ENCODE results near the gene LILRA5. TPM values are rescaled to one million over a fixed set of nuclear protein-coding genes. Genes with fewer than 3 reads are reported as not detected.
"Not testable (repeated sequence)": the region's sequence is repeated elsewhere in the genome, so short reads cannot be mapped to it uniquely, and the experiment has no call there.

Gene LILRA5
- total RNA-seq, 3 donors from 2014 or later (not counting 1 experiment from before 2014, with no cell fraction given), result 3.4 to 22.3 (median 11.1) TPM

- ATAC-seq (no peak), DNase-seq (no peak)
- Histone ChIP-seq H3K9me3 (ENCODE audit: control insufficient read depth, insufficient read depth, low read length) (no peaks in the 10 kb centered on the region), H3K27me3 (ENCODE audit: control insufficient read depth, insufficient read depth, low read length) (no peaks in the 10 kb centered on the region), H3K27ac (ENCODE audit: low read length) (no peak overlapping the region), H3K36me3 (ENCODE audit: control insufficient read depth, insufficient read depth, low read length) (no peaks in the 10 kb centered on the region), H3K4me1 (ENCODE audit: control insufficient read depth, insufficient read depth, low read length) (peaks cover 29% of the 10 kb centered on the region), H3K4me3 (ENCODE audit: low read length) (no peak overlapping the region)
- no peaks in the 10 kb centered on the region for H3K36me3 Mint-ChIP-seq
- H3K27me3 Mint-ChIP-seq (ENCODE audit: low read depth in 2 of 2), result peaks cover 7 to 18% of the 10 kb centered on the region in 2 donors
- 93% methylated on average over 16 of the region's 18 CpGs for WGBS (ENCODE audit: insufficient coverage)
- peaks cover 0 to 11% of the 10 kb centered on the region in 2 donors for H3K4me1 Mint-ChIP-seq
- intact Hi-C loops (cut with micrococcal nuclease), result no loop called here
- no peaks in the 10 kb centered on the region for H3K9me3 Mint-ChIP-seq
- TF ChIP-seq, protein P1, sequence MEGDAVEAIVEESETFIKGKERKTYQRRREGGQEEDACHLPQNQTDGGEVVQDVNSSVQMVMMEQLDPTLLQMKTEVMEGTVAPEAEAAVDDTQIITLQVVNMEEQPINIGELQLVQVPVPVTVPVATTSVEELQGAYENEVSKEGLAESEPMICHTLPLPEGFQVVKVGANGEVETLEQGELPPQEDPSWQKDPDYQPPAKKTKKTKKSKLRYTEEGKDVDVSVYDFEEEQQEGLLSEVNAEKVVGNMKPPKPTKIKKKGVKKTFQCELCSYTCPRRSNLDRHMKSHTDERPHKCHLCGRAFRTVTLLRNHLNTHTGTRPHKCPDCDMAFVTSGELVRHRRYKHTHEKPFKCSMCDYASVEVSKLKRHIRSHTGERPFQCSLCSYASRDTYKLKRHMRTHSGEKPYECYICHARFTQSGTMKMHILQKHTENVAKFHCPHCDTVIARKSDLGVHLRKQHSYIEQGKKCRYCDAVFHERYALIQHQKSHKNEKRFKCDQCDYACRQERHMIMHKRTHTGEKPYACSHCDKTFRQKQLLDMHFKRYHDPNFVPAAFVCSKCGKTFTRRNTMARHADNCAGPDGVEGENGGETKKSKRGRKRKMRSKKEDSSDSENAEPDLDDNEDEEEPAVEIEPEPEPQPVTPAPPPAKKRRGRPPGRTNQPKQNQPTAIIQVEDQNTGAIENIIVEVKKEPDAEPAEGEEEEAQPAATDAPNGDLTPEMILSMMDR (IDR thresholded peaks at IDR 0.05), result no peak
- no peak overlapping the region for H3K4me3 Mint-ChIP-seq
- no peak overlapping the region for H3K27ac Mint-ChIP-seq
Observed at GRCh38 chr19:54279406-54279962, 33.5 kb downstream of the LILRA5 start.

GRCh38 chr19:54278571-54279195 is 34.3 kb downstream of the LILRA5 start:
- H3K9me3 Mint-ChIP-seq; H3K36me3 ChIP-seq (ENCODE audit: control insufficient read depth, insufficient read depth, low read length); H3K36me3 Mint-ChIP-seq; intact Hi-C loops (cut with micrococcal nuclease); H3K4me3 ChIP-seq (ENCODE audit: low read length); H3K9me3 ChIP-seq (ENCODE audit: control insufficient read depth, insufficient read depth, low read length); DNase-seq; H3K27ac Mint-ChIP-seq; H3K27ac ChIP-seq (ENCODE audit: low read length); ATAC-seq; H3K27me3 ChIP-seq (ENCODE audit: control insufficient read depth, insufficient read depth, low read length); H3K4me3 Mint-ChIP-seq: not testable (repeated sequence)
- H3K4me1 ChIP-seq (ENCODE audit: control insufficient read depth, insufficient read depth, low read length), result peaks cover 25% of the 10 kb centered on the region
- H3K4me1 Mint-ChIP-seq, result peaks cover 0 to 15% of the 10 kb centered on the region in 2 donors
- 88% methylated on average over 15 of the region's 15 CpGs for WGBS (ENCODE audit: insufficient coverage)
- peaks cover 7 to 22% of the 10 kb centered on the region in 2 donors for H3K27me3 Mint-ChIP-seq (ENCODE audit: low read depth in 2 of 2)

GRCh38 chr19:54278056-54278455 is 34.9 kb downstream of the LILRA5 start:
- DNase-seq; H3K36me3 ChIP-seq (ENCODE audit: control insufficient read depth, insufficient read depth, low read length); H3K9me3 ChIP-seq (ENCODE audit: control insufficient read depth, insufficient read depth, low read length); H3K4me3 ChIP-seq (ENCODE audit: low read length); H3K27me3 ChIP-seq (ENCODE audit: control insufficient read depth, insufficient read depth, low read length); ATAC-seq; intact Hi-C loops (cut with micrococcal nuclease); H3K36me3 Mint-ChIP-seq; H3K4me3 Mint-ChIP-seq; H3K9me3 Mint-ChIP-seq; H3K27ac Mint-ChIP-seq; H3K27ac ChIP-seq (ENCODE audit: low read length): not testable (repeated sequence)
- peaks cover 0 to 12% of the 10 kb centered on the region in 2 donors for H3K4me1 Mint-ChIP-seq
- H3K4me1 ChIP-seq (ENCODE audit: control insufficient read depth, insufficient read depth, low read length), result peaks cover 23% of the 10 kb centered on the region
- H3K27me3 Mint-ChIP-seq (ENCODE audit: low read depth in 2 of 2), result peaks cover 7 to 22% of the 10 kb centered on the region in 2 donors
- 89% methylated on average over 13 of the region's 13 CpGs for WGBS (ENCODE audit: insufficient coverage)

DNA sequence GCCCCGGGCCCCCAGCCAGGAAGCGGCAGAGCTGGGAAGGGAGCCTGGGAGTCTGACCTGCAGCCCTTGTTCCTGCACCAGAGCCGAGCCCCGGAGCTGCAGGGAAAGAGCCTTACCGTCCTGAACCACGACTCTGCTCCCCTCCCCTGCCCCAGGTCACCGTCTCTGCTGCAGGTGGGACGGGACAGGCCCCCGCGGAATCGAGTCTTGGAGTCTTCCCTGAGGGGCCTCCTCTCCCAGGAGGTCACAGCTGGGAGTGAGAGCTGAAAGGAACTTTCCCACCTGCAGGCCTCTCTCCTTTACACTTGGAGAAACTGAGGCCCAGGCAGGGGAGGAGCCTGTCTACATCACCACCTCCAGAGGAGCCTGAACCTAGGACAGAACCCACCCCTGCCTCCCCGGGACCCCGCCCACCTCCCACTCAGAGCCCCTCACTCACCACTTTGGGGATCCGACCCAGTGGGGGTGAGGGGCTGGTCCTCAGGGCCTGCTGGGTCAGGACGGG is 35.8 kb downstream of the LILRA5 start:
- H3K4me1 Mint-ChIP-seq; H3K27me3 ChIP-seq (ENCODE audit: control insufficient read depth, insufficient read depth, low read length); H3K9me3 ChIP-seq (ENCODE audit: control insufficient read depth, insufficient read depth, low read length); DNase-seq; H3K27ac ChIP-seq (ENCODE audit: low read length); H3K4me3 ChIP-seq (ENCODE audit: low read length); H3K36me3 Mint-ChIP-seq; intact Hi-C loops (cut with micrococcal nuclease); ATAC-seq; H3K36me3 ChIP-seq (ENCODE audit: control insufficient read depth, insufficient read depth, low read length); H3K9me3 Mint-ChIP-seq; H3K4me3 Mint-ChIP-seq; H3K27ac Mint-ChIP-seq: not testable (repeated sequence)
- peaks cover 11 to 21% of the 10 kb centered on the region in 2 donors for H3K27me3 Mint-ChIP-seq (ENCODE audit: low read depth in 2 of 2)
- 92% methylated on average over 11 of the region's 15 CpGs for WGBS (ENCODE audit: insufficient coverage)
- peaks cover 14% of the 10 kb centered on the region for H3K4me1 ChIP-seq (ENCODE audit: control insufficient read depth, insufficient read depth, low read length)

GRCh38 chr19:54275951-54276350 is 37.0 kb downstream of the LILRA5 start:
- no peaks in the 10 kb centered on the region for H3K27me3 ChIP-seq (ENCODE audit: control insufficient read depth, insufficient read depth, low read length)

DNA sequence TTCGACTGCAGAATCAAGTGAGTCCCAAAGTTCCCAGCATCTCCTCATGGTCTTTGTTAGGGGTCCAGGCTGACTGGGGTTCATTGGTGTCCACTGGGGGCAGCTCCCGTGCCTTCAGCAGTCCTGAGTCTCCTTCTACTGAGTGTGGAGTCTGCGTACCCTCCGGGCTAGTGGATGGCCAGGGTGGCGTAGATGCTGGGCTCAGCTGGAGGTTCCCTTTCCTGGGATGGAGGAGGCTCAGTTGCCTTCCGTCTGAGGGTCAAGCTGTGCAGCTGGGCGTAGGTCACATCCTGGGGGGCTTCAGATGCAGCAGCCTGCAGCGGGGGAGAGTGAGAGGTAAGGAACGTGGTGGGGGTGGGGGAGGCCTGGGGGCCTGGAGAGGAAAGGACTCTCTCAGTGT is 38.5 kb downstream of the LILRA5 start:
- H3K27me3 ChIP-seq (ENCODE audit: control insufficient read depth, insufficient read depth, low read length); DNase-seq; H3K4me3 ChIP-seq (ENCODE audit: low read length); H3K36me3 Mint-ChIP-seq; H3K9me3 Mint-ChIP-seq; H3K4me1 Mint-ChIP-seq; H3K27ac ChIP-seq (ENCODE audit: low read length); H3K36me3 ChIP-seq (ENCODE audit: control insufficient read depth, insufficient read depth, low read length); intact Hi-C loops (cut with micrococcal nuclease); H3K4me3 Mint-ChIP-seq; H3K9me3 ChIP-seq (ENCODE audit: control insufficient read depth, insufficient read depth, low read length); H3K4me1 ChIP-seq (ENCODE audit: control insufficient read depth, insufficient read depth, low read length); ATAC-seq; H3K27ac Mint-ChIP-seq: not testable (repeated sequence)
- 89% methylated on average over 8 of the region's 9 CpGs for WGBS (ENCODE audit: insufficient coverage)
- peaks cover 8 to 15% of the 10 kb centered on the region in 2 donors for H3K27me3 Mint-ChIP-seq (ENCODE audit: low read depth in 2 of 2)

More at GRCh38 chr19:54275951-54276350, 37.0 kb downstream of the LILRA5 start:
- no peak overlapping the region for H3K27ac ChIP-seq (ENCODE audit: low read length)
- no peaks in the 10 kb centered on the region for H3K36me3 ChIP-seq (ENCODE audit: control insufficient read depth, insufficient read depth, low read length)
- TF ChIP-seq, protein P1 (IDR thresholded peaks at IDR 0.05), result no peak
- intact Hi-C loops (cut with micrococcal nuclease), result no loop called here
- Mint-ChIP-seq H3K36me3 (no peaks in the 10 kb centered on the region), H3K9me3 (no peaks in the 10 kb centered on the region), H3K27ac (no peak overlapping the region), H3K27me3 (ENCODE audit: low read depth in 2 of 2) (peaks cover 8 to 16% of the 10 kb centered on the region in 2 donors), H3K4me1 (peaks cover 0 to 4% of the 10 kb centered on the region in 2 donors), H3K4me3 (no peak overlapping the region)
- H3K4me3 ChIP-seq (ENCODE audit: low read length), result no peak overlapping the region
- DNase-seq (no peak), ATAC-seq (no peak)
- no peaks in the 10 kb centered on the region for H3K9me3 ChIP-seq (ENCODE audit: control insufficient read depth, insufficient read depth, low read length)
- WGBS (ENCODE audit: insufficient coverage), result 92% methylated on average over 6 of the region's 9 CpGs
- peaks cover 5% of the 10 kb centered on the region for H3K4me1 ChIP-seq (ENCODE audit: control insufficient read depth, insufficient read depth, low read length)

Measured in natural killer cell (primary cell).